Left lung (tissue), 10 donors: Measurements from ENCODE around the gene INPPL1. TPM values are rescaled to one million over a fixed set of nuclear protein-coding genes. Genes with fewer than 3 reads are reported as not detected.

Experiments used
- ATAC-seq: fragments of 200-7000 bp; cut with Tn5 transposase; one replicate; pipeline ENCODE4 v1.9.1; 2020; ENCODE audit warnings: moderate library complexity
- DNase-seq, 4 donors: peaks; one replicate each; pipeline ENCODE4 v3.0.0-alpha.2; 2013 to 2020
- H3K27ac ChIP-seq, 2 donors: fragments of 200-600 bp; sonication (generic) in 1 of 2; one replicate each; pipeline versions ENCODE4 v1.5.0 to v1.8.0; 2020 to 2021
- H3K27me3 ChIP-seq, 2 donors: fragments of 200-600 bp; sonication (generic) in 1 of 2; one replicate each; pipeline versions ENCODE4 v1.5.0 to v1.8.0; 2020 to 2021
- H3K36me3 ChIP-seq, 2 donors: fragments of 200-600 bp; sonication (generic) in 1 of 2; one replicate each; pipeline versions ENCODE4 v1.5.0 to v1.8.0; 2020 to 2021
- H3K4me1 ChIP-seq, 2 donors: fragments of 200-600 bp; one replicate each; pipeline ENCODE4 v1.8.0; 2021
- H3K4me3 ChIP-seq, 2 donors: fragments of 200-600 bp; sonication (generic) in 1 of 2; one replicate each; pipeline versions ENCODE4 v1.5.0 to v1.8.0; 2020 to 2021; ENCODE audit warnings: mild to moderate bottlenecking in 1 of 2
- H3K9me3 ChIP-seq, 2 donors: fragments of 200-600 bp; sonication (generic) in 1 of 2; one replicate each; pipeline versions ENCODE4 v1.5.0 to v1.8.0; 2020 to 2021
- CTCF ChIP-seq, 2 donors: fragments of 200-600 bp; sonication (generic) in 1 of 2; IDR thresholded peaks; one replicate each; pipeline versions ENCODE4 v1.5.0 to v1.8.0; 2021; ENCODE audit warnings: antibody characterized with exemption in 2 of 2
- intact Hi-C, 2 donors: fragments of 100-400 bp; cut with DNase I; formaldehyde crosslinking; loops; one replicate each; pipeline versions ENCODE4 v1.11.2 to v1.14.2; 2022
- polyA plus RNA-seq, 6 donors: library from polyadenylated mRNA; unstranded; fragments of 120-200 nt; gene quantifications; one replicate each; pipeline ENCODE4 v1.2.1, GENCODE V29; 2013; ENCODE audit not compliant: insufficient read length in 6 of 6
- total RNA-seq, 2 donors: library from RNA; stranded (reverse); fragmentation: NEBNext Ultra II Directional; extraction: Animal tissue kit (Norgen Biotek cat#: 25700); gene quantifications; one replicate each; pipeline ENCODE4 v1.2.1, GENCODE V29; 2021
- donor health status: DM: no; HTN: yes; CAD: no.
- donor health status: DM: no; HTN: no; CAD: no.

Gene INPPL1
- total and polyA plus RNA-seq, 8 donors, result 140 to 218 (median 165) TPM

GRCh38 chr11:72283947-72284346, 59.4 kb downstream of the INPPL1 start:
- TF ChIP-seq CTCF (IDR thresholded peaks at IDR 0.05), result no peak
- peaks cover 0 to 24% of the 10 kb centered on the region in 2 donors for H3K27me3 ChIP-seq
- H3K4me3 ChIP-seq, result no peak overlapping the region
- H3K27ac ChIP-seq, result no peak overlapping the region
- no peaks in the 10 kb centered on the region for H3K36me3 ChIP-seq
- intact Hi-C loops, result no loop called here
- no peaks in the 10 kb centered on the region for H3K9me3 ChIP-seq
- H3K4me1 ChIP-seq, result no peaks in the 10 kb centered on the region
- DNase-seq (no peak), ATAC-seq (no peak)

- ATAC-seq (no peak), DNase-seq (no peak)
- intact Hi-C loops, result no loop called here
- Histone ChIP-seq H3K9me3 (no peaks in the 10 kb centered on the region), H3K4me1 (no peaks in the 10 kb centered on the region), H3K4me3 (no peak overlapping the region), H3K27ac (no peak overlapping the region), H3K27me3 (peaks cover 0 to 20% of the 10 kb centered on the region in 2 donors), H3K36me3 (peaks cover 0 to 2% of the 10 kb centered on the region in 2 donors)
- no peak for TF ChIP-seq CTCF (IDR thresholded peaks at IDR 0.05)
Measured at GRCh38 chr11:72287293-72287692, 62.7 kb downstream of the INPPL1 start.

Other genes starting within 250 kb of the INPPL1 start
- gene IL18BP, start 225.9 kb upstream of the INPPL1 start, total RNA-seq, result 10 to 100 TPM; 15.2 to 20.1 TPM
- gene IL18BP, start 225.9 kb upstream of the INPPL1 start, polyA plus RNA-seq, result 10 to 100 TPM in 4 of 6 donors, 1 to 10 TPM in 2; 8.9 to 16.6 (median 10.5) TPM
- gene NUMA1, start 144.2 kb upstream of the INPPL1 start, total RNA-seq, result 100 to 1,000 TPM; 144 to 174 TPM
- gene NUMA1, start 144.2 kb upstream of the INPPL1 start, polyA plus RNA-seq, result 100 to 1,000 TPM; 319 to 365 (median 349) TPM
- 10 to 100 TPM in 1 of 2 donors, 1 to 10 TPM in 1; 6.7 to 13.0 TPM for gene LRRC51, start 143.9 kb upstream of the INPPL1 start, total RNA-seq
- 10 to 100 TPM; 20.0 to 29.7 (median 21.4) TPM for gene LRRC51, start 143.9 kb upstream of the INPPL1 start, polyA plus RNA-seq
- gene LAMTOR1, start 121.5 kb upstream of the INPPL1 start, total RNA-seq, result 100 to 1,000 TPM; 101 to 118 TPM
- gene LAMTOR1, start 121.5 kb upstream of the INPPL1 start, polyA plus RNA-seq, result 100 to 1,000 TPM in 5 of 6 donors, 10 to 100 TPM in 1; 92.5 to 116 (median 112) TPM
- gene TOMT, start 118.8 kb upstream of the INPPL1 start, total RNA-seq, result not detected
- not detected for gene TOMT, start 118.8 kb upstream of the INPPL1 start, polyA plus RNA-seq
- 10 to 100 TPM; 27.1 to 29.3 TPM for gene ANAPC15, start 112.1 kb upstream of the INPPL1 start, total RNA-seq
- gene ANAPC15, start 112.1 kb upstream of the INPPL1 start, polyA plus RNA-seq, result 10 to 100 TPM; 38.6 to 52.6 (median 41.7) TPM
- gene FOLR3, start 89.0 kb upstream of the INPPL1 start, total RNA-seq, result 10 to 100 TPM in 1 of 2 donors, under 1 TPM in 1; 0.32 to 15.6 TPM
- 1 to 10 TPM; 1.1 to 3.2 (median 2.0) TPM for gene FOLR3, start 89.0 kb upstream of the INPPL1 start, polyA plus RNA-seq
- 100 to 1,000 TPM in 1 of 2 donors, 10 to 100 TPM in 1; 80.8 to 409 TPM for gene FOLR1, start 32.6 kb upstream of the INPPL1 start, total RNA-seq
- 10 to 100 TPM; 53.5 to 88.6 (median 64.4) TPM for gene FOLR1, start 32.6 kb upstream of the INPPL1 start, polyA plus RNA-seq
- gene FOLR2, start 8.0 kb upstream of the INPPL1 start, total RNA-seq, result 10 to 100 TPM; 20.9 to 50.2 TPM
- gene FOLR2, start 8.0 kb upstream of the INPPL1 start, polyA plus RNA-seq, result 10 to 100 TPM; 14.5 to 20.4 (median 17.3) TPM
- not detected for gene PHOX2A, start 19.4 kb downstream of the INPPL1 start, total RNA-seq
- gene PHOX2A, start 19.4 kb downstream of the INPPL1 start, polyA plus RNA-seq, result not detected
- 10 to 100 TPM; 28.2 to 36.6 TPM for gene CLPB, start 209.8 kb downstream of the INPPL1 start, total RNA-seq
- 10 to 100 TPM; 10.1 to 13.2 (median 10.9) TPM for gene CLPB, start 209.8 kb downstream of the INPPL1 start, polyA plus RNA-seq